ENCODE measurements around the gene FAM3A.

GRCh38 chrX:154471839-154472684, 44.0 kb downstream of the FAM3A start:
- TF ChIP-seq CTCF (IDR thresholded peaks at IDR 0.05) (no peak), POLR2A (IDR thresholded peaks at IDR 0.05) (no peak)

All from testis (tissue), 2 donors.